NCI-H1417 treated with DMSO at 0.1 percent for 48 hours (cell line): ENCODE results near the gene UGT3A2.

Source experiments
- DNase-seq: peaks from one replicate; lab custom pipeline; 2025; lab: John Stamatoyannopoulos, UW

Gene UGT3A2, protein sequence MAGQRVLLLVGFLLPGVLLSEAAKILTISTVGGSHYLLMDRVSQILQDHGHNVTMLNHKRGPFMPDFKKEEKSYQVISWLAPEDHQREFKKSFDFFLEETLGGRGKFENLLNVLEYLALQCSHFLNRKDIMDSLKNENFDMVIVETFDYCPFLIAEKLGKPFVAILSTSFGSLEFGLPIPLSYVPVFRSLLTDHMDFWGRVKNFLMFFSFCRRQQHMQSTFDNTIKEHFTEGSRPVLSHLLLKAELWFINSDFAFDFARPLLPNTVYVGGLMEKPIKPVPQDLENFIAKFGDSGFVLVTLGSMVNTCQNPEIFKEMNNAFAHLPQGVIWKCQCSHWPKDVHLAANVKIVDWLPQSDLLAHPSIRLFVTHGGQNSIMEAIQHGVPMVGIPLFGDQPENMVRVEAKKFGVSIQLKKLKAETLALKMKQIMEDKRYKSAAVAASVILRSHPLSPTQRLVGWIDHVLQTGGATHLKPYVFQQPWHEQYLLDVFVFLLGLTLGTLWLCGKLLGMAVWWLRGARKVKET

GRCh38 chr5:36066540-36067210 lies at the start of gene UGT3A2:
Gene UGT3A2 (minus strand): TSS chr5:36066882. CDS start chr5:36066789, 93 bp downstream.
- DNase-seq = no peak

DNA sequence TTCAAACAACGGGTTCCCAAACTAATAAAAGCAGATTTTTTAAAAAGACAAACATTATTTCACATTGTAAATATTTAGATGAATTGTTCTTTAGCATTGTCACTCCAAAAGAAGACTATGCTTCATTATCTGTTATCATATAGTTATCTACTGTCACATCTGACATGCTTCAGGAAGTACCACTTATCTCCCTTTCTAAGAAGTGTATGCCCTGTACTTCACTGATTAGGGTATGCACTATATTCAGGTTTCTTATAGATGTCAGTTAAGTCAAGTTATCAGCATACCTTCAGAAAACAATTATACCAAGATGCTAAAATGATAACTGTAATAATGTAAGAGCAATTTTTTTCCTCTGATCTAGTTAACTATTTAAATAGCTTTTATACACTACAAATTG lies 44.6 kb upstream of the UGT3A2 start:
- no peak for DNase-seq

- DNase-seq = no peak
Measured at GRCh38 chr5:36108758-36109460, 42.2 kb upstream of the UGT3A2 start.

GRCh38 chr5:36105819-36106218 lies 39.1 kb upstream of the UGT3A2 start:
- no peak for DNase-seq

- DNase-seq = no peak
Measured at GRCh38 chr5:36099748-36100147, 33.1 kb upstream of the UGT3A2 start.

DNA sequence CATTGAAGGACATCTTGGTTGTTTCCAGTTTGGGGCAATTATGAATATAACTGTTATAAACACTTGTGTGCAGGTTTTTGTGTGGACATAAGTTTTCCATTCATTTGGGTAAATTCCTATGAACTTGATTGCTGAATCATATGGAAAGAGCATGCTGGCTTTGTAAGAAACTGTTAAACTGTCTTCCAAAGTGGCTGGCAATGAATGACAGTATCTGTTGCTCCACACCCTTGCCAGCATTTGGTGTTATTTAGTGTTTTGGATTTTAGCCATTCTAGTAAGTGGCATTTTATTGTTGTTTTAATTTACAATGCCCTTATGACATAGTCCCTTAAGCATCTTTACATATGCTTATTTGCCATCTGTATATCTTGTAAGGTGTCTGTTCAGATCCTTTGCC lies 29.8 kb upstream of the UGT3A2 start:
- DNase-seq = no peak

GRCh38 chr5:36089989-36090388 lies 23.3 kb upstream of the UGT3A2 start:
- no peak for DNase-seq

- no peak for DNase-seq
Measured at GRCh38 chr5:36079200-36079781, 12.6 kb upstream of the UGT3A2 start.

- DNase-seq = no peak
Measured at GRCh38 chr5:36078430-36078829, 11.7 kb upstream of the UGT3A2 start.

- no peak for DNase-seq
Measured at GRCh38 chr5:36073595-36074216, 7.0 kb upstream of the UGT3A2 start.

DNA sequence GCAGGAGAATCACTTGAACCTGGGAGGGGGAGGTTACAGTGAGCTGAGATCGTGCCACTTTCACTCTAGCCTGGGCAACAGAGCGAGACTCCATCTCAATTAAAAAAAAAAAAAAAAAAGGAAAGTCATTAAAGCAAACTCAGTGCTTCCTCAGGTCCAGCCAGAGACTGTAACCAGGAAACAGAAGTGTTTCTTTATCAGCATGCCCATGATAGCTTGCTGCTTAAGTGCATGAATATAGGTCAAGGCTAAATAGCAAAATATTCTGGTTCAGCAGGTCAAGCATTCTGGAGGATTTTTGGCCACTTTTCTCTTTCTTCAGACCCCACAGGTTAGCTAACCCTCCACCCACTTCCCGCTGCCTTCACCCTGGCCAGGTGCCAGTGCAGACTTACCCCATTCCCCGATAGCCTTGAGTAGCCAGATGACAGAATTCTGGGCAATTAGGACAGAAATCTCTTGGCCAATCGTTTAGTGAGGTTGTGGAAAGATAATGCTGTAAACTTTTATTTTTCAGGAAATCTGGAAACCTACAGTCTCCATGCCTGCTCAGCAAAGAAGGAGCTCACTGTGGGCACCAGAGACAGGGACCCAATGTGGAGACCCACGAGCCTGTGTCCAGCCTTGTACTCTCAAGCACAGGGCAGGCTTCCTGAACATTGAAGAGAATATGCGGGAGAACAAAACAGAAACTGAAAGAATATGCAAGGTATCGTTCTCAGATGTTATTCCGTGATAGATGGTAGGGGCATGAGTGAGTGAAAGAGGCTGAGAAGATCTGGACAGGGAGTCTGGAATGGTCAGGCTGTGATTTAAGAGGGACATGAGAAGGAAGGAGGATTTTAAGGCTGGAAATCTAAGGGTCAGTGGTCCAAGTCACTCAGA lies 4.2 kb upstream of the UGT3A2 start:
- DNase-seq = no peak

DNA sequence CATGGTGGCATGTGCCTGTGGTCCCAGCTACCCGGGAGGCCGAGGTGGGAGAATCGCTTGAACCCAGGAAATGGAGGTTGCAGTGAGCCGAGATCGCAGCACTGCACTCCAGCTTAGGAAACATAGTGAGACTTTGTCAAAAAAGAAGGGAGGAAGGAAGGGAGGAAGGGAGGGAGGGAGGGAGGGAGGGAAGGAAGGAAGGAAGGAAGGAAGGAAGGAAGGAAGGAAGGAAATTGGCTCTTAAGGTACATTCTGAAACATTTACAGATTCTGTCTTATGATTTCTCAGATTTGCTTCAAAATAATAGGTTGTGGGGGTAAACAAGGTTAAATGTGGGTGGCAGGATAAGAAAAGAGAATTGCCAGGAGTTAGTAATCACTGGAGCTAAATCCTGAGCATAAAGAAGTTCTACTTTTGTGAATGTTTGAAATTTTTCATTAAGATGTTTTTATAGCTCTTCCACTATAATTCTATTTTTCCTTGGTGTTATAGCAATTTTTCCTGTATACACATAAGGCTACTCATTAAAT lies 2.1 kb upstream of the UGT3A2 start:
- DNase-seq = no peak

- no peak for DNase-seq
Measured at GRCh38 chr5:36066001-36066539, 612 bp downstream of the UGT3A2 start.

- DNase-seq = no peak
Measured at GRCh38 chr5:36060420-36060887, 6.2 kb downstream of the UGT3A2 start.

GRCh38 chr5:36059571-36060419 lies 6.9 kb downstream of the UGT3A2 start:
- DNase-seq = no peak

GRCh38 chr5:36058776-36059175 lies 7.9 kb downstream of the UGT3A2 start:
- no peak for DNase-seq

DNA sequence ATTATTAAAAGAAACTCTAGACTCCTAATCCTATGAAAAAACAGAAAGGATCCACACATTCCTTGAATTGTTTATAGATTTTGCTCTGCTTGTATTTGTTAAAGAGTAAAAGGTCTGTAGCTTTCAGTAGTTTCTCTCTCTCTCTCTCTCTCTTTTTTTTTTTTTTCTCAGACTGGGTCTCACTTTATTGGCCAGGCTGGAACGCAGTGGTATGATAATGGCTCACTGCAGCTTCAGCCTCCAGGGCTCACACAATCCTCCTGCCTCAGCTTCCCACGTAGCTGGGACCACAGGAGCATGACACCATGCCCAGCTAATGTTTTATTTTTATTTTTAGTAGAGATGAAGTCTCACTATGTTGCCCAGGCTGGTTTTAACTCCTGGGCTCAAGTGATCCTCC lies 9.3 kb downstream of the UGT3A2 start:
- no peak for DNase-seq

- DNase-seq = no peak
Measured at GRCh38 chr5:36056422-36056821, 10.3 kb downstream of the UGT3A2 start.

DNA sequence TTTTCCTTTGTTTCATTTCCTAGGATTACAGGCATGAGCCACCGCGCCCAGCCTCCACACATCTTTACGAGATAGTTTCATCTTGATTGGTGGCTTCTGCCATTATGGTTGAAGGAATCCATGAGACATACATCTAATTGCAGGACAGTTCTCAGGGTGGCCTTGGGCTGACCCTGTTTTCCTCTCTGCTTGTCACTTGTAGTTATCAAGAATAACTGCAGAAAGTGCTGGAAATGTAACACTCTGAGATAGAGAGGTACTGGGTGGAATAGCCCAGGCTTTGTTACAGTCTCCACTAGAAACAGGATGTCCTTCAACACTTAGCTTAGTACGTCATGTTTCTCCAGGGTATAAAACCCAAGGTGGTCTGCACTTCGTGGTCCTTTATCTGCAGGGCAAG lies 10.7 kb downstream of the UGT3A2 start:
- DNase-seq = no peak
